DOHH2 (cell line): ENCODE data around the gene FRS2.

ENCODE experiments used
- EZH2phosphoT487 ChIP-seq: fragments of 200-600 bp; sonication (generic); IDR thresholded peaks from 2 replicates; pipeline ENCODE4 v1.6.1; 2017; ENCODE audit warnings: borderline replicate concordance, mild to moderate bottlenecking, antibody characterized with exemption, low read length, moderate library complexity, mixed read lengths
- TF ChIP-seq, protein P1 (sequence below): fragments of 200-600 bp; sonication (generic); IDR thresholded peaks from one replicate; pipeline ENCODE4 v1.5.1; 2014; ENCODE audit warnings: antibody characterized with exemption, mild to moderate bottlenecking, low read depth, low read length; ENCODE audit not compliant: poor library complexity, severe bottlenecking

DNA sequence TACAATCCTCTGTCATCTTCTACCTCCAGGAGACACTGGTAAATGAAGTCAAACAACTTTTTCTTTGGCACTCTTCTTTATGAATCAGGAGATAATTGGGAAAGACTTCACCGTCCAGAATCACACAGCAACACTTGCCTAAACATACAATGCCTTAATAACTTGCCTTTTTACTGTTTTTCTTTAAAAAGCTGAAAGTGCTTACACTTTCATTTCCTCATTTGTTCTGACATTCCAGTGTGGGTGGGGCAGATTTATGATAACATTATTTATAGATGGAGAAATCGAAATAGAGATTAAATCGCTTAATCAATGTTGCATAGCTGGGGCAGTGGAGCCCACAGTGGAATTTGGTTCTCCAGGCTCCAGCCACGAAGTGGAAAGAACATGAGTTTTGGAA, 2.8 kb upstream of the FRS2 start:
- TF ChIP-seq, protein P1, sequence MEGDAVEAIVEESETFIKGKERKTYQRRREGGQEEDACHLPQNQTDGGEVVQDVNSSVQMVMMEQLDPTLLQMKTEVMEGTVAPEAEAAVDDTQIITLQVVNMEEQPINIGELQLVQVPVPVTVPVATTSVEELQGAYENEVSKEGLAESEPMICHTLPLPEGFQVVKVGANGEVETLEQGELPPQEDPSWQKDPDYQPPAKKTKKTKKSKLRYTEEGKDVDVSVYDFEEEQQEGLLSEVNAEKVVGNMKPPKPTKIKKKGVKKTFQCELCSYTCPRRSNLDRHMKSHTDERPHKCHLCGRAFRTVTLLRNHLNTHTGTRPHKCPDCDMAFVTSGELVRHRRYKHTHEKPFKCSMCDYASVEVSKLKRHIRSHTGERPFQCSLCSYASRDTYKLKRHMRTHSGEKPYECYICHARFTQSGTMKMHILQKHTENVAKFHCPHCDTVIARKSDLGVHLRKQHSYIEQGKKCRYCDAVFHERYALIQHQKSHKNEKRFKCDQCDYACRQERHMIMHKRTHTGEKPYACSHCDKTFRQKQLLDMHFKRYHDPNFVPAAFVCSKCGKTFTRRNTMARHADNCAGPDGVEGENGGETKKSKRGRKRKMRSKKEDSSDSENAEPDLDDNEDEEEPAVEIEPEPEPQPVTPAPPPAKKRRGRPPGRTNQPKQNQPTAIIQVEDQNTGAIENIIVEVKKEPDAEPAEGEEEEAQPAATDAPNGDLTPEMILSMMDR, result no peak
- TF ChIP-seq EZH2phosphoT487, result no peak
